ENCODE results near the gene AS3MT. TPM values are rescaled to one million over a fixed set of nuclear protein-coding genes. Genes with fewer than 3 reads are reported as not detected.
"Not testable (repeated sequence)": the region's sequence is repeated elsewhere in the genome, so short reads cannot be mapped to it uniquely, and the experiment has no call there.

AS3MT gene
- total RNA-seq, 2 donors from 2014 or later = 1.0 TPM; not detected in 1

- not testable (repeated sequence) for H3K4me3 Mint-ChIP-seq; DNase-seq; ATAC-seq; H3K4me1 Mint-ChIP-seq; H3K9me3 ChIP-seq (ENCODE audit: control insufficient read depth, low read length, poor library complexity, severe bottlenecking); H3K36me3 Mint-ChIP-seq (ENCODE audit: low read depth); H3K27ac Mint-ChIP-seq
- peaks cover 50% of the 10 kb centered on the region for H3K27me3 Mint-ChIP-seq
Observed at GRCh38 chr10:102838276-102838927, 30.9 kb upstream of the AS3MT start.

DNA sequence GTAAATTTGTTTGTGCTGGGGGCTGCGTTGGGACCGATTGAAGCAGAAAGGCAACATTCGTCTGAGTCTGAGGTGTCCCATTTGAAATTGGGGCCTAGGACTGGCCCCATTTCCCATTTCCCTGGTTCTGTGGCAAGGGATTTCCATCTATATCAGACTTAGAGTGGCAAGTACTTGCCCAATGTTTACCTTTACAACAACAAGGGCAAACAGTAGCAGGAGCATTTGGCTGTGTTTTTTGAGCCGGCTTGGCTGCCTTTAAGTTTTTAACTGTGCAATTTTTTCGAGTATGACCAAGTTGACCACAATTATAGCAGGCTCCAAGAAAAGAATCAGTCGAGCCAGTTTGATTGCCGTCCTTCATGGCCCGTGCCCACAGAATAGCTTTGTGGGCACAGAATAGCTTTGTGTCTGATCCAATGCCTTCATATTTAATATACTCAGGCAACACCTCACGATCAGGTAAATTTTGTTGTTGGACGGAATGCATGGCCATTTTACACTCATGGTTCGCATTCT is 27.4 kb upstream of the AS3MT start:
- ATAC-seq (no peak), DNase-seq (no peak)
- H3K9me3 ChIP-seq (ENCODE audit: control insufficient read depth, low read length, poor library complexity, severe bottlenecking) = no peaks in the 10 kb centered on the region
- H3K27me3 Mint-ChIP-seq = peaks cover 50% of the 10 kb centered on the region
- no peak overlapping the region for H3K27ac Mint-ChIP-seq
- no peaks in the 10 kb centered on the region for H3K4me1 Mint-ChIP-seq
- peaks cover 3% of the 10 kb centered on the region for H3K36me3 Mint-ChIP-seq (ENCODE audit: low read depth)
- no peak overlapping the region for H3K4me3 Mint-ChIP-seq

DNA sequence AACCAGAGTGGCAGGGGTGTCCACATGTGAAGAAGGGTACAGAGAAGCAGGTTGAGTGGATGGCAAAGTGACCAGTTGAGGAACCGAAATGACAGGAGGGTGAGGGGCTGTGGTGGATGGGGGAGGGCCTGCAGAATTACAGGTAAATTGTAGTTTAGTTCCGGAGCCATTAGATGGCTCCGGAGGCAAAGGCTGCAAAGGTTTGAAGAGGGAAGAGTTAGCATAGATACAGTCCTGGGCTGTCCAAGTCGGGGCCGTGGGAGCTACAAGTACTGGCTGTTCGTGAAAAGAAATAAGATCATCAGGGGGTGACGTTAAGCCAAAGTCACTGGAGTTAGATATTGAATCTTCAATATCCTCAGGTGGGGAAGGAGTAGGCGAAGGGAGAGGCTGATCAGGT is 26.1 kb upstream of the AS3MT start:
- H3K36me3 Mint-ChIP-seq (ENCODE audit: low read depth); ATAC-seq; DNase-seq; H3K27ac Mint-ChIP-seq; H3K9me3 ChIP-seq (ENCODE audit: control insufficient read depth, low read length, poor library complexity, severe bottlenecking); H3K4me3 Mint-ChIP-seq; H3K4me1 Mint-ChIP-seq: not testable (repeated sequence)
- peaks cover 39% of the 10 kb centered on the region for H3K27me3 Mint-ChIP-seq

DNA sequence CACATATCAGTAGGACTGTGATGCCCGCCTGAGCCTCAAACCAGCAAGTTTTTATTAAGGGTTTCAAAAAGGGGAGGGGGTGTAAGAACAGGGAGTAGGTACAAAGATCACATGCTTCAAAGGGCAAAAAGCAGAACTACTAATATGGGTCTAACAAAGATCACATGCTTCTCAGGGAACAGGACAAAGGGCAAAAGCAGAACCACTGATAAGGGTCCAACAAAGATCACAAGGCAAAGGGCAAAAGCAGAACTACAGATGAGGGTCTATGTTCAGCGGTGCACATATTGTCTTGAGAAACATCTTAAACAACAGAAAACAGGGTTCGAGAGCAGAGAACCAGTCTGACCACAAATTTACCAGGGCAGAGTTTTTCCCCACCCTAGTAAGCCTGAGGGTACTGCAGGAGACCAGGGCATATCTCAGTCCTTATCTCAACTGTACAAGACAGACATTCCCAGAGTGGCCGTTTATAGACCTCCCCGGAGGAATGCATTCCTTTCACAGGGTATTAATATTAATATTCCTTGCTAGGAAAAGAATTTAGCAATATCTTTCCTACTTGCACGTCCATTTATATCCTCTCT is 25.0 kb upstream of the AS3MT start:
- not testable (repeated sequence) for H3K36me3 Mint-ChIP-seq (ENCODE audit: low read depth); H3K4me3 Mint-ChIP-seq; H3K4me1 Mint-ChIP-seq; H3K9me3 ChIP-seq (ENCODE audit: control insufficient read depth, low read length, poor library complexity, severe bottlenecking); H3K27ac Mint-ChIP-seq; DNase-seq; ATAC-seq
- H3K27me3 Mint-ChIP-seq = peaks cover 39% of the 10 kb centered on the region

DNA sequence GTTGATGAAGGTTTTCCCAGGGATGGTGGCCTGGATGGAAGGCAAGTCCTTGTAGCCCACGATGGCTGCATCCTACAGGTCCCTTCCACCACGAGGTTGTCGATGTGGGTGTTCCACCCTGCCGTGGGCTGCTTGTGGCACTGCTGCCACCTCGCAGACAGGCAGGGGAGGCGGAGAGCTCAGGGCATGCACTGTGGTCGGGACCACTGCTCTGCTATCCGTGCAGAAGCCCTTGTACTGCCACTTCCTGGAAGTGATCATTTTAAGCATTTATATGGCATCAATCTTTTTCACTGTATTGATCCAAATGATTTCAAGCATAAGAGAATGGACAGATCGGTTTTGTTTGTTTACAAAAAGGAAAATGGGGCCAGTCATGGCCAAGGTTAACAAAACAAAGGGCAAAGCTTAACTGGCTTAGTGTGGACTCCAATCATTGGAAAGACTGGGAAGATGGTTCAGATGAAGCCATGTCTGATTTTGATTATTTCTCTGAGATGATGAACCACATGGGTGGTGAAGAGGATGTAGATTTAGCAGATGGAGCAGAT is 23.8 kb upstream of the AS3MT start:
- Mint-ChIP-seq H3K36me3 (ENCODE audit: low read depth) (peaks cover 3% of the 10 kb centered on the region), H3K27me3 (peaks cover 27% of the 10 kb centered on the region), H3K4me1 (no peaks in the 10 kb centered on the region), H3K4me3 (no peak overlapping the region), H3K27ac (no peak overlapping the region)
- no peak for ATAC-seq
- DNase-seq = no peak
- H3K9me3 ChIP-seq (ENCODE audit: control insufficient read depth, low read length, poor library complexity, severe bottlenecking) = no peaks in the 10 kb centered on the region

DNA sequence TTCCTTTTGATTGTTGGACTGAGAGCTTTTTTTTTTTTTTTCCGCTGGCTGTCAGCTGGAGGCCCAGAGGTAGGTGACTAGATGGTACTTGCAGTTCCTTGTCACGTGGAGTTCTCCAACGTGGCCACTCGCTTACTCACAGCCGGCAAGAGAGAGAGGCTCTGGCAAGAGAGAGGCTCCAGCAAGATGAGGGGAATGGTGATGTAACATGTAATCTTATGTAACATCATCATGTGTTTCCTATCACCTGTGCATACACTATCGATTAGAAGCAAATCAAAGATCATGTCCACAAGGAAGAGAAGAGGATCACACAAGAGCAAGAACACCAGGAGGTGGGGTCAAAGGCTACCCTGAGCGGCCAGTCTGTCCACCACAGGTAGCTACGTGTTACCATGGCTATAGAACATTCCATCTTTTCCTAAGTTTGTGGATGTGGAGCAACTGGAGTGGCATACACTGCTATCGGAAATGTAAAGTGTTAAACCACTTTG is 19.2 kb upstream of the AS3MT start:
- no peaks in the 10 kb centered on the region for H3K27me3 Mint-ChIP-seq
- H3K36me3 Mint-ChIP-seq (ENCODE audit: low read depth) = no peaks in the 10 kb centered on the region
- ATAC-seq (no peak), DNase-seq (no peak)
- no peak overlapping the region for H3K4me3 Mint-ChIP-seq
- peaks cover 8% of the 10 kb centered on the region for H3K4me1 Mint-ChIP-seq
- H3K27ac Mint-ChIP-seq = no peak overlapping the region
- no peaks in the 10 kb centered on the region for H3K9me3 ChIP-seq (ENCODE audit: control insufficient read depth, low read length, poor library complexity, severe bottlenecking)

- not testable (repeated sequence) for DNase-seq; ATAC-seq; H3K4me3 Mint-ChIP-seq; H3K27me3 Mint-ChIP-seq; H3K9me3 ChIP-seq (ENCODE audit: control insufficient read depth, low read length, poor library complexity, severe bottlenecking); H3K27ac Mint-ChIP-seq; H3K36me3 Mint-ChIP-seq (ENCODE audit: low read depth)
- peaks cover 19% of the 10 kb centered on the region for H3K4me1 Mint-ChIP-seq
Observed at GRCh38 chr10:102853237-102853636, 16.0 kb upstream of the AS3MT start.

DNA sequence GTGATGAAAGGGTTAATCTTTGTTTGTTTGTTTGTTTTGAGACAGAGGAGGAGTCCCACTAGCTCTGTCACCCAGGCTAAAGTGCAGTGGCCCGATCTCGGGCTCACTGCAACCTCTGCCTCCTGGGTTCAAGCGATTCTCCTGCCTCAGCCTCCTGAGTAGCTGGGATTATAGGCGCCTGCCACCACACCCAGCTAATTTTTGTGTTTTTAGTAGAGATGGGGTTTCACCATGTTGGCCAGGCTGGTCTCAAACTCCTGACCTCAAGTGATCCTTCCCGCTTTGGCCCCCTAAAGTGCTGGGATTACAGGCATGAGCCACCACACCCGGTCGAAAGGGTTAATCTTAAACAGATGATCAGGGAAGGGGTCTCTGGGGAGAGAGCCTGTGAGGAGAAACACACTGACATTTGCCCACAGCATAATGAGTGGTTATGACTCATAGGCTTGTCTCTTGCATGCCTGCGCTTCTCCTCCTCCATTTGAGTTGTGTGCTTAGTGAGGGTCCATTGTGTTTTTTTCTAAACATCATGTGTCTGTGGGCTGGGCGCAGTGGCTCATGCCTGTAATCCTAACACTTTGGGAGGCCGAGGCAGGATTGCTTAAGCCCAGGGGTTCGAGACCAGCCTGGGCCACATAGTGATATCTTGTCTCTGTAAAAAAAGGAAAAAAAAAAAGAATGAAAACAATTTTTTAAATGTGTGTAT is 13.4 kb upstream of the AS3MT start:
- peaks cover 19% of the 10 kb centered on the region for H3K4me1 Mint-ChIP-seq
- not testable (repeated sequence) for H3K27me3 Mint-ChIP-seq; H3K4me3 Mint-ChIP-seq; DNase-seq; H3K9me3 ChIP-seq (ENCODE audit: control insufficient read depth, low read length, poor library complexity, severe bottlenecking); ATAC-seq; H3K36me3 Mint-ChIP-seq (ENCODE audit: low read depth)
- H3K27ac Mint-ChIP-seq = peak overlapping the region; percentile 84

DNA sequence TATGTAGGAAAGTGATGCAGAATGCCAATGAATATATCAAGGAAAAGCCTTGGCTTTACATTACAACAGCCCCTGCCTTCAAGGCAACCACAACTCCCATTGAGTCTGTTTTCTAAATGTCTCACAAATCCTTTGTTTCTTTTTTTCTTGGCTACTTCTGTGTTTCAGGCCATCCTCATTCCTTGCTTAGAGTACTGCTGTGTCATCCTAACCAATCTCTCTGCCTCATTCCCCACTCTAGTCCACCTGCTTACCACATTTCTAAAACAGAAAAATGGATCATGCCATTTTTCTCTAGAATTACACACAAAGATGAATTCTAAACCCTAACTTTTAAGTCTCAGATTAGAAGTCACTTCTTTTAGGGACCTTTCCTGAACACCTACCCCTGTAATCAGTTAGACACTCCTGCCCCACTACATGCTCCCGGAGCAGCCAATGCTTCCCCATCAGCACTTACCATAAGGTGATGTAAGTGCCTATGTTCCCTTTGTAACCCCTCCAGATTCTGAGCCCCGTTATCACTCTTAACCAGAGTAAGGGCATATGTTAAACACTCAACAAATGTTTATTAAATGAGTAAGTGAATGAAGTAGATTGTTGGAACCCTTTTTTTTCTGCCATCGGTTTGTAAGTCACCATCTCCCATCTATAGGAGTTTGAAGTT is 12.4 kb upstream of the AS3MT start:
- peaks cover 19% of the 10 kb centered on the region for H3K4me1 Mint-ChIP-seq
- no peaks in the 10 kb centered on the region for H3K27me3 Mint-ChIP-seq
- DNase-seq = no peak
- peaks cover 3% of the 10 kb centered on the region for H3K36me3 Mint-ChIP-seq (ENCODE audit: low read depth)
- ATAC-seq = no peak
- H3K27ac Mint-ChIP-seq = no peak overlapping the region
- H3K9me3 ChIP-seq (ENCODE audit: control insufficient read depth, low read length, poor library complexity, severe bottlenecking) = no peaks in the 10 kb centered on the region
- no peak overlapping the region for H3K4me3 Mint-ChIP-seq

DNA sequence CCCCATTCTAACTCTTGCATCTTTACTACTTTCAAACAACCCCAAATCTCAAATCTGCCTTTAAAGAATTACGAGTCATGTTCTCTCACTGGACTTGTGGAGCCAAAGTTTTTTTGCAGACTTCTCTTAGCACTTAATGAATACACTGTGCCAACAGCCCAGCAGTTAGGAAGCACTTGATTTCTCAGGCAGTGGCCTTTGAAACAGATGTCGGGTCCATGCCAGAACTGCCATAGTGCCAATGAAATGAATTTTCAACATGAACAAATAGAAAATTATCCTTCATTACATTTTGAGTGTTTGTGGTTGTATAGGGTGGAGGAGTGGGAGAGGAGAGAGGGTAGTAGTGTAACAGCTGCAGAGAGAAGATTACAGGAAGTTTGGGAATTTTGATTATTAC is 9.4 kb upstream of the AS3MT start:
- no peak for DNase-seq
- Mint-ChIP-seq H3K4me3 (no peak overlapping the region), H3K27ac (peak overlapping the region; percentile 21), H3K36me3 (ENCODE audit: low read depth) (peaks cover 8% of the 10 kb centered on the region), H3K4me1 (peaks cover 12% of the 10 kb centered on the region), H3K27me3 (no peaks in the 10 kb centered on the region)
- ATAC-seq = no peak
- no peaks in the 10 kb centered on the region for H3K9me3 ChIP-seq (ENCODE audit: control insufficient read depth, low read length, poor library complexity, severe bottlenecking)

GRCh38 chr10:102863660-102864059 is 5.6 kb upstream of the AS3MT start:
- peaks cover 8% of the 10 kb centered on the region for H3K36me3 Mint-ChIP-seq (ENCODE audit: low read depth)
- H3K4me3 Mint-ChIP-seq = no peak overlapping the region
- H3K9me3 ChIP-seq (ENCODE audit: control insufficient read depth, low read length, poor library complexity, severe bottlenecking) = no peaks in the 10 kb centered on the region
- no peak overlapping the region for H3K27ac Mint-ChIP-seq
- ATAC-seq (no peak), DNase-seq (no peak)
- peaks cover under 1% of the 10 kb centered on the region for H3K27me3 Mint-ChIP-seq
- H3K4me1 Mint-ChIP-seq = no peaks in the 10 kb centered on the region

DNA sequence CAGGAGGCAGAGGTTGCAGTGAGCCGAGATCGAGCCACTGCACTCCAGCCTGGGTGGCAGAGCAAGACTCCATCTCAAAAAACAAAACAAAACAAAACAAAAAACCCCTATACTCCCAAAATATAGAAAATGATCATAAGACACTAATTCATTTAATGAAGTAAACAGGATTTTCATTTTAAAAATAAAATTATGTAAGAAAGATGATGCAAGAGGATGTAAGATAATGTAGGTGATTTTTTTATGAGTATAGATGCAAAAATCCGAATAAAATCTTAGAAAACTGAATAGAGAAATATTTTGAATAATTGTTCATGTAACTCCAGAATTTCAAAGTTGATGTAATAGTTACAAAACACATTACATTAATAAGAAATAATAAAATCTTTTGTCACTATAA is 3.6 kb upstream of the AS3MT start:
- ATAC-seq (no peak), DNase-seq (no peak)
- Mint-ChIP-seq H3K27ac (no peak overlapping the region), H3K36me3 (ENCODE audit: low read depth) (peaks cover 8% of the 10 kb centered on the region), H3K27me3 (peaks cover 16% of the 10 kb centered on the region), H3K4me3 (no peak overlapping the region), H3K4me1 (peaks cover 10% of the 10 kb centered on the region)
- no peaks in the 10 kb centered on the region for H3K9me3 ChIP-seq (ENCODE audit: control insufficient read depth, low read length, poor library complexity, severe bottlenecking)

- H3K27ac Mint-ChIP-seq = no peak overlapping the region
- H3K36me3 Mint-ChIP-seq (ENCODE audit: low read depth) = peaks cover 5% of the 10 kb centered on the region
- peaks cover 19% of the 10 kb centered on the region for H3K27me3 Mint-ChIP-seq
- H3K4me1 Mint-ChIP-seq = peaks cover 10% of the 10 kb centered on the region
- no peaks in the 10 kb centered on the region for H3K9me3 ChIP-seq (ENCODE audit: control insufficient read depth, low read length, poor library complexity, severe bottlenecking)
- peak overlapping the region; percentile 56 for H3K4me3 Mint-ChIP-seq
- no peak for DNase-seq
- ATAC-seq = no peak
Observed at GRCh38 chr10:102868911-102869257, 386 bp upstream of the AS3MT start.
